ENCODE results near the gene NEU3.
"Not testable (repeated sequence)": the region's sequence is repeated elsewhere in the genome, so short reads cannot be mapped to it uniquely, and the experiment has no call there.

NEU3 gene

DNA sequence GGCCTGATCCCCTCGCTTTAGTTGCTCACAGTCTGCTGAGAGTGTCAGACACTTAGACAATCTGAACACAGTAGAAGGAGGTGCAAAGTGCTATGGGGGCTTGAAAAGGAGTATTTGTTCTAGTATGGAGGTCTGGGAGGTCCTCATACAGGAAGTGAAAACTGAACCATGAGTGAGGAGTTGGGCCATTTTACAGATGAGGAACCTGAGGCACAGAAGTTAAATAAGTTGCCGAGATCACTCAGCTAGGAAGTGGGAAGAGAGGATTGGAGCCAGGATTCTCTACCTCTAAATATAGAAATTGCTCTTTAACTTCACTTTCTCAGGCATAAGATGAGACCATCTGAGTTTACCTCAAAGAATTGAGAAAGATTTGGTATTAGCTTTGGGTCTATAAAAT lies 4.0 kb upstream of the NEU3 start:
- no peak for DNase-seq (ENCODE audit: low read depth)

DNA sequence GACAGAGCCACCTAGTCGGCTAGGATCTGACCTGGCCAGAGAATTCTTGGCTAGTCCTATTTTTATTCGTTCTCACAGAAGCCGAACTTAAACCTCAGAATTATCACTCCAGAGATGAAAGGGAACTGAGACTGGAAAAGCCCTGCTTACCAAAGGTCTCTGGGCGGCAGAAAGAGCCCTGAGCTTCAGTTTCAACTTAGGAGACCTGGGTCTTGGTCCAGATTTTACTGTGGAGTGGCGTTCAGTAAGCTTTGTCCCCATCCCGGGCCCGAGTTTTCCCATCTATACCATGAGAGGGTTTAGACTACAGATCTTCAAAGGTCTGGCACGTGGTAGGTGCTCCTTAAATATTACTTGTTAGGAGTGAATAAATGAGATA lies 516 bp downstream of the NEU3 start:
- DNase-seq (ENCODE audit: low read depth), result no peak

DNA sequence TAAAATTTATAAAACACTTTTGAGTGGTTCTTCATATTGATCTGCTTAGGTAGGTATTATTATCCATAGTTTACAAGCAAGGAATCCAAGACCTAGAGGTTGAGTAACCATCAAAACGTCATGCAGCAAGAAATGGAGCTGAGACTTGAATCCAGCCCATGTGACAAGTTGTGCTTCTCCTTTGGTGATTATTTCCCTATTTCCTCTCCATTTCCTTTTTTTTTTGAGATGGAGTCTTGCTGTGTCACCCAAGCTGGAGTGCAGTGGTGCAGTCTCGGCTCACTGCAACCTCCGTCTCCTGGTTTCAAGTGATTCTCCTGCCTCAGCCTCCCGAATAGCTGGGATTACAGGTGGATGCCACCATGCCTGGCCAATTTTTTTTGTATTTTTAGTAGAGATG lies 1.4 kb downstream of the NEU3 start:
- DNase-seq (ENCODE audit: low read depth), result not testable (repeated sequence)

GRCh38 chr11:74990941-74991340 lies 2.2 kb downstream of the NEU3 start:
- no peak for DNase-seq (ENCODE audit: low read depth)

DNA sequence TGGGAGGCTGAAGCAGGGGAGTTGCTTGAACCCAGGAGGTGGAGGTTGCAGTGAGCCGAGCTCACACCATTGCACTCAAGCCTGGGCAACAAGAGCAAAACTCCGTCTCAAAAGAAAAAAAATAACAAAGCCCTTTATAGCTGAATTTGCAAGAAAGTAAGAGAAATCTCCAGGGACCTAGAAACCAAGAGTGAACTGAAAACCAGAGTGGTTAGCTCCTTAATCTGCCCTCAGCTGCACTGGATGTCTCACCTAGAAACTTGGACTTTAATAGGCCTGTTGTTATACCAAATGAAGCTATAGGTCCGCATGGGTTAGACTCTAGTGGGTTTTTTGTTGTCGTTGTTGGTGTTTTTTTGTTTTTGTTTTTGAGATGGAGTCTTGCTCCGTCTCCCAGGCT lies 4.1 kb downstream of the NEU3 start:
- no peak for DNase-seq (ENCODE audit: low read depth)

DNA sequence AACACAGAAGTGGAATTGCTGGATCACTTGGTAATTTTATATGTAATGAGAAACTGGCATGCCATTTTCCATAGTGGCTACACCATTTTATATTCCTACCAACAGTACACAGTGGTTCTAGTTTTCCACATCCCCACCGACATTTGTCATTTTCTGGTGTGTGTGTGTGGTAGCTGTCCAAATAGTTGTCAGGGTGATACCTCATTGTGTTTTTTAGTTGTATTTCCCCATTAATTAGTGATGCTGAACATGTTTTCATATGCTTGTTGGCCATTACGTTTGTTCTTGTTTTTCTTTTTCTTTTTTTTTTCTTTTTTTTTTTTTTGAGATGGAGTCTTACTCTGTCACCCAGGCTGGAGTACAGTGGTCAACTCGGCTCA lies 12.2 kb downstream of the NEU3 start:
- DNase-seq (ENCODE audit: low read depth), result no peak

- no peak for DNase-seq (ENCODE audit: low read depth)
These were observed 13.0 kb downstream of the NEU3 start for GRCh38 chr11:75001686-75002085.

DNA sequence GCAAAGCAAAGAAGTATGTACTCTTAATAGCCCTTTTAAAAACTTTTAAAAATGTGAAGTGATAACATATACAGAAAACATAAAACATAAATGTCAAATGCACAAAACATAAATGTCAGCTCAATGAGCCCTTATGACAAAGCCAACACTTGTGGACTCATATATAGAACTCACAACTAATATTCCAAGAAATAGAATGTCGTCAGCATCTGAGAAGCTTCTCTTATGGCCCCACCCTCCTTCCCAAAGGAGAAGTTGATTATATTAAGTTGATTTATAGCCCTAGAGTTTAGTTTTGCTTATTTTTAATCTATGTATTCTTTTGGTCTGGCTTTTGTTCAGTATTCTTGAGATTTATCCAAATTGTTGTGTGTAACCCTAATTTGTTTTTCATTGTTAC lies 13.8 kb downstream of the NEU3 start:
- no peak for DNase-seq (ENCODE audit: low read depth)

DNA sequence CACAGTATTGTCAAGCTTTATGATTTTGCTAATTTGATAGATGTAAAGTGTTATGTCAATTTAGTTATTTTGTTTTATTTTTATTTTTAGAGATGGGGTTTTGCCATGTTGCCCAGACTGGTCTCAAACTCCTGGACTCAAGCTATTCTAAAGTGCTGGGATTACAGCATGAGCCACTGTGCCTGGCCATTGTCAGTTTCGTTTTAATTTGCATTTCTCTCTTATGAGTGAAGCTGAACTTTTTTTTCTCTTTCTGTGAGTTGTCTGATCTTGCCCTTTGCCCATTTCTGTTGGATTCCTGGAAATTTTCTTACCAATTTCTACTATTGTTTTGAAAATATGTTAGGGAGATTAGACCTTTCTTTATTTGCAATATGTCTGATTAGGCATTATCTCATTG lies 15.5 kb downstream of the NEU3 start:
- DNase-seq (ENCODE audit: low read depth), result no peak

- DNase-seq (ENCODE audit: low read depth), result no peak
These were observed 22.6 kb downstream of the NEU3 start for GRCh38 chr11:75011357-75011756.

GRCh38 chr11:75011872-75012271 lies 23.1 kb downstream of the NEU3 start:
- DNase-seq (ENCODE audit: low read depth), result no peak

DNA sequence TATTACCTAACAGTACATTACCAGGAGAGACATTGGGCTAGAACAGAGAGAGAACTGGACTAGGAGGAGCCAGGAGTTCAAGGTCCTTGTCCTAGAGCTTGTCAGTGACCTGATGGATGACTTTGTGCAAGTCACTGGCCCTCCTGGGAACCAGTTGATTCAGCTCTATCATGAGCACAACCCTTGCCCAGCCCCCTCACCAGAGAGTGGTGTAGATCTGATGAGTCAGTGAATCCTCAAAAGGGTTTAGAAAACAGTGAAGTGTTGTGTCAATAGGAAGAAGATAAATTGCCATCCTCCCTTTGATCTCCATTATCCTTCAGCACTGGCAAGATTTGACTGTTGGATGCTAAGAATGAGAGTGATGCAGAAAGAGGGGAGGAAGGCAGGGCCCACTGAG lies 24.3 kb downstream of the NEU3 start:
- DNase-seq (ENCODE audit: low read depth), result no peak

GRCh38 chr11:75014129-75014528 lies 25.4 kb downstream of the NEU3 start:
- no peak for DNase-seq (ENCODE audit: low read depth)

DNA sequence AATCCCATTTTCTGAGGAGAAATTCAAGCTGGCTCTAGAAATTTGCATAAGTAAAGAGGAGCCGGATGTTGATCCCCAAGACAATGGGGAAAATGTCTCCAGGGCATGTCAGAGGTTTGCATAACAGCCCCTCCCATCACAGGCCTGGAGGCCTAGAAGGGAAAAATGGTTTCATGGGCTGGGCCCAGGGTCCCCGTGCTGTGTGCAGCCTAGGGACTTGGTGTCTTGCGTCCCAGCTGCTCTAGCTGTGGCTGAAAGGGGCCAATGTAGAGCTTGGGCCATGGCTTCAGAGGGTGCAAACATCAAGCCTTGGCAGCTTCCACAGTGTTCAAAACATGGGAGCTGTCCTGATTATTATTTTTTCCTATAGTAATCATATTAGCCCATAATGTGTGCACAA lies 30.5 kb downstream of the NEU3 start:
- DNase-seq (ENCODE audit: low read depth), result not testable (repeated sequence)

DNA sequence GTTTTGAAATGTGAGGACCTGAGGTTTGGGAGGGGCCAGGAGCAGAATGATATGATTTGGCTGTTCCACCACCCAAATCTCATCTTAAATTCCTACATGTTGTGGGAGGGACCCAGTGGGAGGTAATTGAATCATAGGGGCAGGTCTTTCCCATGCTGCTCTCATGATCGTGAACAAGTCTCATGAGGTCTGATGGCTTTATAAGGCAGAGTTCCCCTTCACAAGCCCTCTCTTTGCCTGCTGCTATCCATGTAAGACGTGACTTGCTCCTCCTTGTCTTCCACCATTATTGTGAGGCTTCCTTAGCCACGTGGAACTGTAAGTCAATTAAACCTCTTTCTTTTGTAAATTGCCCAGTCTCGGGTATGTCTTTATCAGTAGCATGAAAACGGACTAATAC lies 31.6 kb downstream of the NEU3 start:
- not testable (repeated sequence) for DNase-seq (ENCODE audit: low read depth)

GRCh38 chr11:75022296-75022695 lies 33.6 kb downstream of the NEU3 start:
- DNase-seq (ENCODE audit: low read depth), result no peak

DNA sequence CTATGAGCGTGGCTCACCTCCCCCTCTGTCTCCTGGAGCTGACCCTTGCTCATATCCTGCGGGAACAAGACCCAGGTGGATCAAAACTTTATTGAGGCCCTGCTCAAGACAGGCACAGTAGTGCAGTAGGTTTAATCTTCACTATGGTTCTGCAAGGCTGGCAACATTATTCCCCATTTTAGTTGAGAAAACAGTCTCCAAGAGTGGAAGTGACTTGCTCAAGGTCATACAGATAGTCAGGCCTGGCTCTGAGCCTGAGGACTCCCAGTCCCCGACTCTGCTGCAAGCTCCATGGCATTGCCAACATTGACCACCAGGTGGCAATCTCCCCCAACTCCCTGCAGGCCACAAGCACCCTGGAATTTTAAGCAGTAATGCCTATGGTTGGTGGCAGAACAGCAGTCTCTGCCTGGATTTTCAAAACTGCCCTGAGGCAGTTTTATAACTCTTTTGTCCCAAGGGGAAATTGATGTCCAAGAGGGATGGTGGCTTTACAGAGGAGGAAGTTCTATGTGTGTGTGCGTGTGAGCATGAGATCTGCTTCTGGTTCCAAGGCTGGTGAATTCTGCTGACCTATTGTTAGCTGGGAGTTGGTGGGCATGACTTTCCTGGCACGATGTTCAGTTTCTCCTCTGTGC lies 34.1 kb downstream of the NEU3 start:
- peak; percentile 71 for DNase-seq (ENCODE audit: low read depth)

- DNase-seq (ENCODE audit: low read depth), result no peak
These were observed 34.8 kb downstream of the NEU3 start for GRCh38 chr11:75023446-75024067.

- no peak for DNase-seq (ENCODE audit: low read depth)
These were observed 35.3 kb downstream of the NEU3 start for GRCh38 chr11:75024068-75024449.

GRCh38 chr11:75024764-75025211 lies 36.1 kb downstream of the NEU3 start:
- no peak for DNase-seq (ENCODE audit: low read depth)

- DNase-seq (ENCODE audit: low read depth), result no peak
These were observed 36.8 kb downstream of the NEU3 start for GRCh38 chr11:75025561-75025960.

DNA sequence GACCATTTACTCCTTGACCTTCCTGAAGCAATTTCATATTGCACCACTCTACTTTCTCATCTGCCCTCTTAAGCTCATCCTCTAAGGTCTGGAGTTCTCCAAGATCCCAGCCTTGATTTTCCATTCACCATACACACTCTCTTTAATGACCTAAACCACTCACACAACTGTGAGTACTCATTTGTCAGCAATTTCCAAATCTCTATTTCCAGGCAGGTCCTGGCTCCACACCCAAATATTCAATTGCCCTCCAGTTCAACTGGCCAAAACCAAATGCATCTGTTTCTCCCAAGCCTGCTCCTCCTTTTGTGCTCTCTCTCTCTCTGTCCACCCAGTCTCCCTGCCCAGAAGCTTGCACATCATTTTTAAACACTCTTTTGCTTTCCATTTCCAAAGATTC lies 39.6 kb downstream of the NEU3 start:
- DNase-seq (ENCODE audit: low read depth), result no peak

- no peak for DNase-seq (ENCODE audit: low read depth)
These were observed 40.0 kb downstream of the NEU3 start for GRCh38 chr11:75028724-75029123.

All from activated T-cell treated with anti-CD3 and anti-CD28 coated beads for 24 hours (primary cell).